DOHH2 (cell line): ENCODE measurements around the gene PLCB4.

Source experiments
- EZH2phosphoT487 ChIP-seq: fragments of 200-600 bp; sonication (generic); IDR thresholded peaks from 2 replicates; pipeline ENCODE4 v1.6.1; 2017; ENCODE audit warnings: borderline replicate concordance, mild to moderate bottlenecking, antibody characterized with exemption, low read length, moderate library complexity, mixed read lengths
- TF ChIP-seq, protein P1 (sequence below): fragments of 200-600 bp; sonication (generic); IDR thresholded peaks from one replicate; pipeline ENCODE4 v1.5.1; 2014; ENCODE audit warnings: antibody characterized with exemption, mild to moderate bottlenecking, low read depth, low read length; ENCODE audit not compliant: poor library complexity, severe bottlenecking

DNA sequence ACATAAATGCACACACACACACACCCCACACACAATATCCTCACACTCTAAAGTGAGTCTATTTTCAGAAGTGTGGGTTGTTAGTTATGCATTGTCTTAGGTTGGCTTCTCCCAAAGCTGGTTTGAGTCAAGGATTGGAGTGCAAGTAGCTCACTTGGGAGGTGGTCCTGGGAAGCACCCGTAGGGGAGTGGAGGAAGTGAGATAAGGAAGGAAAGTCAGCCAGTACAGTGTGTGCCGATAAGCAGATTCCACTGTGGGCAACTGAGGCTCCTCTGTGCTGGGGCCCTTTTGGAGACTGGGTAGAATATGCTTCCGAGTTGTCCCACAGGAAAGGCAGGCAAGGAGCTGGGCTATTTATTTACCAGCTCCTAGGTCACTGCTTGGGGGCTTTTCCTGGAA, 67.2 kb downstream of the PLCB4 start:
- TF ChIP-seq, protein P1, sequence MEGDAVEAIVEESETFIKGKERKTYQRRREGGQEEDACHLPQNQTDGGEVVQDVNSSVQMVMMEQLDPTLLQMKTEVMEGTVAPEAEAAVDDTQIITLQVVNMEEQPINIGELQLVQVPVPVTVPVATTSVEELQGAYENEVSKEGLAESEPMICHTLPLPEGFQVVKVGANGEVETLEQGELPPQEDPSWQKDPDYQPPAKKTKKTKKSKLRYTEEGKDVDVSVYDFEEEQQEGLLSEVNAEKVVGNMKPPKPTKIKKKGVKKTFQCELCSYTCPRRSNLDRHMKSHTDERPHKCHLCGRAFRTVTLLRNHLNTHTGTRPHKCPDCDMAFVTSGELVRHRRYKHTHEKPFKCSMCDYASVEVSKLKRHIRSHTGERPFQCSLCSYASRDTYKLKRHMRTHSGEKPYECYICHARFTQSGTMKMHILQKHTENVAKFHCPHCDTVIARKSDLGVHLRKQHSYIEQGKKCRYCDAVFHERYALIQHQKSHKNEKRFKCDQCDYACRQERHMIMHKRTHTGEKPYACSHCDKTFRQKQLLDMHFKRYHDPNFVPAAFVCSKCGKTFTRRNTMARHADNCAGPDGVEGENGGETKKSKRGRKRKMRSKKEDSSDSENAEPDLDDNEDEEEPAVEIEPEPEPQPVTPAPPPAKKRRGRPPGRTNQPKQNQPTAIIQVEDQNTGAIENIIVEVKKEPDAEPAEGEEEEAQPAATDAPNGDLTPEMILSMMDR = no peak
- no peak for TF ChIP-seq EZH2phosphoT487
